HEK293 (cell line): Measurements from ENCODE around the gene NOL9.
A peak's percentile ranks its signal among the peaks of the same experiment; 100 is the strongest.

Experiments
- CTCF ChIA-PET: fragments of 350-600 bp; formaldehyde crosslinking; extraction: SDS; loops from one replicate; lab custom pipeline; 2021; ENCODE audit warnings: antibody characterized with exemption; lab: Yijun Ruan, JAX
- POLR2A ChIA-PET: fragments of 300-600 bp; formaldehyde crosslinking; extraction: SDS; loops from one replicate; lab custom pipeline; 2020; ENCODE audit warnings: antibody characterized with exemption, inconsistent platforms; lab: Yijun Ruan, JAX
- H3K27ac ChIP-seq: fragments of 200-500 bp; sonication (Bioruptor generic); 2 replicates; pipeline ENCODE4 v1.5.1; 2014; ENCODE audit warnings: low read depth, low read length, control low read depth, inconsistent platforms; ENCODE audit errors: extremely low read depth
- H3K36me3 ChIP-seq, 2 experiments: fragments of 200-500 bp in 1 of 2; sonication (Bioruptor generic) in 1 of 2; 1 replicate in 1 of 2; 2 replicates in 1 of 2; pipeline ENCODE4 v1.5.1; 2014 to 2017; ENCODE audit warnings: inconsistent platforms in 2 of 2, low read length in 2 of 2; ENCODE audit not compliant: control insufficient read depth in 2 of 2, insufficient read depth in 1 of 2
- H3K4me1 ChIP-seq: fragments of 200-500 bp; sonication (Bioruptor generic); 2 replicates; pipeline ENCODE4 v1.5.1; 2014; ENCODE audit warnings: mild to moderate bottlenecking, low read length, inconsistent platforms; ENCODE audit not compliant: control insufficient read depth, insufficient read depth
- H3K4me3 ChIP-seq: 2 replicates; pipeline ENCODE4 v1.5.1; 2011; ENCODE audit warnings: low read depth, mild to moderate bottlenecking, control low read depth, low read length, moderate library complexity
- H3K9me3 ChIP-seq: fragments of 200-500 bp; sonication (Bioruptor generic); 2 replicates; pipeline ENCODE4 v1.5.1; 2014; ENCODE audit warnings: low read depth, low read length, inconsistent platforms; ENCODE audit not compliant: control insufficient read depth, insufficient read depth
- GLI4 ChIP-seq: fragments of 450-650 bp; formaldehyde crosslinking; IDR thresholded peaks from 2 replicates; pipeline ENCODE4 v1.5.1; 2016; ENCODE audit warnings: missing biosample characterization, missing genetic modification characterization
- GLIS1 ChIP-seq: fragments of 450-650 bp; formaldehyde crosslinking; IDR thresholded peaks from 2 replicates; pipeline ENCODE4 v1.5.1; 2016; ENCODE audit warnings: missing biosample characterization, missing genetic modification characterization
- GLIS2 ChIP-seq: fragments of 450-650 bp; formaldehyde crosslinking; IDR thresholded peaks from 2 replicates; pipeline ENCODE4 v1.5.1; 2016; ENCODE audit warnings: missing biosample characterization, missing genetic modification characterization
- HOXA7 ChIP-seq: sonication (generic); formaldehyde crosslinking; IDR thresholded peaks from 2 replicates; pipeline ENCODE4 v1.8.1; 2022; ENCODE audit warnings: missing genetic modification reagents, borderline replicate concordance
- ZNF10 ChIP-seq: fragments of 450-650 bp; formaldehyde crosslinking; IDR thresholded peaks from 2 replicates; pipeline ENCODE4 v1.5.1; 2017; ENCODE audit warnings: missing biosample characterization, missing genetic modification characterization
- ZNF18 ChIP-seq: fragments of 450-650 bp; formaldehyde crosslinking; IDR thresholded peaks from 2 replicates; pipeline ENCODE4 v1.5.1; 2016; ENCODE audit warnings: missing biosample characterization, missing genetic modification characterization
- ZNF335 ChIP-seq: fragments of 450-650 bp; formaldehyde crosslinking; conservative IDR thresholded peaks from 2 replicates; pipeline ENCODE4 v1.5.1; 2016; ENCODE audit warnings: missing biosample characterization, missing genetic modification characterization
- ZNF501 ChIP-seq: fragments of 450-650 bp; formaldehyde crosslinking; IDR thresholded peaks from 2 replicates; pipeline ENCODE4 v1.5.1; 2016; ENCODE audit warnings: missing biosample characterization, missing genetic modification characterization
- ZNF521 ChIP-seq: fragments of 450-650 bp; formaldehyde crosslinking; IDR thresholded peaks from 2 replicates; pipeline ENCODE4 v1.5.1; 2017; ENCODE audit warnings: missing biosample characterization, mild to moderate bottlenecking, missing genetic modification characterization
- ZNF544 ChIP-seq: fragments of 450-650 bp; formaldehyde crosslinking; IDR thresholded peaks from 2 replicates; pipeline ENCODE4 v1.5.0; 2017; ENCODE audit warnings: missing biosample characterization, missing genetic modification characterization
- ZNF548 ChIP-seq: fragments of 450-650 bp; formaldehyde crosslinking; IDR thresholded peaks from 2 replicates; pipeline ENCODE4 v1.5.1; 2016; ENCODE audit warnings: missing biosample characterization, missing genetic modification characterization
- ZNF561 ChIP-seq: fragments of 450-650 bp; IDR thresholded peaks from 2 replicates; pipeline ENCODE4 v1.5.1; 2018; ENCODE audit warnings: missing biosample characterization, missing genetic modification characterization, borderline replicate concordance
- ZNF585B ChIP-seq: fragments of 450-650 bp; formaldehyde crosslinking; IDR thresholded peaks from 2 replicates; pipeline ENCODE4 v1.5.1; 2016; ENCODE audit warnings: missing biosample characterization, missing genetic modification characterization
- ZNF624 ChIP-seq: fragments of 450-650 bp; formaldehyde crosslinking; IDR thresholded peaks from 2 replicates; pipeline ENCODE4 v1.5.1; 2017; ENCODE audit warnings: missing biosample characterization, missing genetic modification characterization
- ZNF639 ChIP-seq: fragments of 450-650 bp; formaldehyde crosslinking; IDR thresholded peaks from 2 replicates; pipeline ENCODE4 v1.5.1; 2016; ENCODE audit warnings: missing biosample characterization, missing genetic modification characterization
- ZNF843 ChIP-seq: fragments of 450-650 bp; formaldehyde crosslinking; IDR thresholded peaks from 2 replicates; pipeline ENCODE4 v1.5.1; 2016; ENCODE audit warnings: missing biosample characterization, missing genetic modification characterization
- ZSCAN23 ChIP-seq: fragments of 450-650 bp; formaldehyde crosslinking; IDR thresholded peaks from 2 replicates; pipeline ENCODE4 v1.5.1; 2016; ENCODE audit warnings: missing biosample characterization, missing genetic modification characterization
- TF ChIP-seq, protein P1 (sequence below): fragments of 450-650 bp; formaldehyde crosslinking; optimal IDR thresholded peaks from 2 replicates; pipeline ENCODE3; 2016; ENCODE audit warnings: missing biosample characterization, mild to moderate bottlenecking, missing genetic modification characterization
- TF ChIP-seq, protein P2 (sequence below): fragments of 450-650 bp; formaldehyde crosslinking; IDR thresholded peaks from 2 replicates; pipeline ENCODE4 v1.5.1; 2016; ENCODE audit warnings: missing biosample characterization, missing genetic modification characterization, borderline replicate concordance
- TF ChIP-seq, protein P3 (sequence below): fragments of 450-650 bp; formaldehyde crosslinking; IDR thresholded peaks from 2 replicates; pipeline ENCODE4 v1.5.1; 2016; ENCODE audit warnings: missing biosample characterization, missing genetic modification characterization, low read depth

NOL9 gene

GRCh38 chr1:6507037-6507428 is 47.3 kb downstream of the NOL9 start:
- no peak overlapping the region for H3K27ac ChIP-seq
- no peaks in the 10 kb centered on the region for H3K9me3 ChIP-seq
- no peaks in the 10 kb centered on the region for H3K36me3 ChIP-seq
- no peak overlapping the region for H3K4me3 ChIP-seq
- ChIA-PET CTCF (interaction anchor here (1.0 to 1.4 kb wide), 3 partner anchors 17 to 35 kb away, joined by 3 to 5 read pairs (median 5); no protein-coding TSS in a partner anchor), POLR2A (no interaction called here)
- H3K4me1 ChIP-seq, result no peaks in the 10 kb centered on the region
- TF ChIP-seq ZNF521 (tag by site-specific recombination) (no peak), GLI4 (no peak), ZNF548 (tag by site-specific recombination) (no peak), ZNF624 (tag by site-specific recombination) (no peak), ZNF639 (no peak), ZNF561 (no peak), ZNF10 (no peak), ZSCAN23 (tag by site-specific recombination) (no peak), ZNF501 (tag by site-specific recombination) (no peak), ZNF18 (tag by site-specific recombination) (no peak), ZNF544 (tag by site-specific recombination) (no peak), ZNF585B (tag by site-specific recombination) (no peak)
- TF ChIP-seq, protein P1, sequence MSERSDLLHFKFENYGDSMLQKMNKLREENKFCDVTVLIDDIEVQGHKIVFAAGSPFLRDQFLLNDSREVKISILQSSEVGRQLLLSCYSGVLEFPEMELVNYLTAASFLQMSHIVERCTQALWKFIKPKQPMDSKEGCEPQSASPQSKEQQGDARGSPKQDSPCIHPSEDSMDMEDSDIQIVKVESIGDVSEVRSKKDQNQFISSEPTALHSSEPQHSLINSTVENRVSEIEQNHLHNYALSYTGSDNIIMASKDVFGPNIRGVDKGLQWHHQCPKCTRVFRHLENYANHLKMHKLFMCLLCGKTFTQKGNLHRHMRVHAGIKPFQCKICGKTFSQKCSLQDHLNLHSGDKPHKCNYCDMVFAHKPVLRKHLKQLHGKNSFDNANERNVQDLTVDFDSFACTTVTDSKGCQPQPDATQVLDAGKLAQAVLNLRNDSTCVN (tag by site-specific recombination), result no peak
- TF ChIP-seq, protein P2, sequence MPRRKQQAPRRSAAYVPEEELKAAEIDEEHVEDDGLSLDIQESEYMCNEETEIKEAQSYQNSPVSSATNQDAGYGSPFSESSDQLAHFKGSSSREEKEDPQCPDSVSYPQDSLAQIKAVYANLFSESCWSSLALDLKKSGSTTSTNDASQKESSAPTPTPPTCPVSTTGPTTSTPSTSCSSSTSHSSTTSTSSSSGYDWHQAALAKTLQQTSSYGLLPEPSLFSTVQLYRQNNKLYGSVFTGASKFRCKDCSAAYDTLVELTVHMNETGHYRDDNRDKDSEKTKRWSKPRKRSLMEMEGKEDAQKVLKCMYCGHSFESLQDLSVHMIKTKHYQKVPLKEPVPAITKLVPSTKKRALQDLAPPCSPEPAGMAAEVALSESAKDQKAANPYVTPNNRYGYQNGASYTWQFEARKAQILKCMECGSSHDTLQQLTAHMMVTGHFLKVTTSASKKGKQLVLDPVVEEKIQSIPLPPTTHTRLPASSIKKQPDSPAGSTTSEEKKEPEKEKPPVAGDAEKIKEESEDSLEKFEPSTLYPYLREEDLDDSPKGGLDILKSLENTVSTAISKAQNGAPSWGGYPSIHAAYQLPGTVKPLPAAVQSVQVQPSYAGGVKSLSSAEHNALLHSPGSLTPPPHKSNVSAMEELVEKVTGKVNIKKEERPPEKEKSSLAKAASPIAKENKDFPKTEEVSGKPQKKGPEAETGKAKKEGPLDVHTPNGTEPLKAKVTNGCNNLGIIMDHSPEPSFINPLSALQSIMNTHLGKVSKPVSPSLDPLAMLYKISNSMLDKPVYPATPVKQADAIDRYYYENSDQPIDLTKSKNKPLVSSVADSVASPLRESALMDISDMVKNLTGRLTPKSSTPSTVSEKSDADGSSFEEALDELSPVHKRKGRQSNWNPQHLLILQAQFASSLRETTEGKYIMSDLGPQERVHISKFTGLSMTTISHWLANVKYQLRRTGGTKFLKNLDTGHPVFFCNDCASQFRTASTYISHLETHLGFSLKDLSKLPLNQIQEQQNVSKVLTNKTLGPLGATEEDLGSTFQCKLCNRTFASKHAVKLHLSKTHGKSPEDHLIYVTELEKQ (tag by site-specific recombination), result no peak
- TF ChIP-seq, protein P3, sequence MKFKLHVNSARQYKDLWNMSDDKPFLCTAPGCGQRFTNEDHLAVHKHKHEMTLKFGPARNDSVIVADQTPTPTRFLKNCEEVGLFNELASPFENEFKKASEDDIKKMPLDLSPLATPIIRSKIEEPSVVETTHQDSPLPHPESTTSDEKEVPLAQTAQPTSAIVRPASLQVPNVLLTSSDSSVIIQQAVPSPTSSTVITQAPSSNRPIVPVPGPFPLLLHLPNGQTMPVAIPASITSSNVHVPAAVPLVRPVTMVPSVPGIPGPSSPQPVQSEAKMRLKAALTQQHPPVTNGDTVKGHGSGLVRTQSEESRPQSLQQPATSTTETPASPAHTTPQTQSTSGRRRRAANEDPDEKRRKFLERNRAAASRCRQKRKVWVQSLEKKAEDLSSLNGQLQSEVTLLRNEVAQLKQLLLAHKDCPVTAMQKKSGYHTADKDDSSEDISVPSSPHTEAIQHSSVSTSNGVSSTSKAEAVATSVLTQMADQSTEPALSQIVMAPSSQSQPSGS (tag by site-specific recombination), result no peak

GRCh38 chr1:6506210-6507036 is 47.9 kb downstream of the NOL9 start:
- Histone ChIP-seq H3K4me1 (no peaks in the 10 kb centered on the region), H3K36me3 (no peaks in the 10 kb centered on the region), H3K4me3 (no peak overlapping the region), H3K9me3 (no peaks in the 10 kb centered on the region), H3K27ac (no peak overlapping the region)
- TF ChIP-seq GLIS2 (0 out of 2 replicates have a peak, but pooled peaks have one; percentile 11), ZNF335 (tag by site-specific recombination) (0 out of 2 replicates have a peak, but pooled peaks have one; percentile 26), HOXA7 (no peak), GLIS1 (tag by site-specific recombination) (peak; percentile 74), ZNF843 (tag by site-specific recombination) (no peak)
- ChIA-PET POLR2A (no interaction called here), CTCF (interaction anchor here (1.0 to 1.4 kb wide), 2 partner anchors 17 to 36 kb away, joined by 3 to 5 read pairs; no protein-coding TSS in a partner anchor)
